GM18519 (cell line): Measurements from ENCODE around the gene ZNF254.
"Not testable (repeated sequence)": the region's sequence is repeated elsewhere in the genome, so short reads cannot be mapped to it uniquely, and the experiment has no call there.

ENCODE experiments used
- ATAC-seq: cut with Tn5 transposase; IDR thresholded peaks from one replicate; pipeline ENCODE4 v1.9.1; 2021; ENCODE audit warnings: mild to moderate bottlenecking, moderate library complexity; ENCODE audit not compliant: unreplicated experiment, low FRiP score

The ZNF254 gene

DNA sequence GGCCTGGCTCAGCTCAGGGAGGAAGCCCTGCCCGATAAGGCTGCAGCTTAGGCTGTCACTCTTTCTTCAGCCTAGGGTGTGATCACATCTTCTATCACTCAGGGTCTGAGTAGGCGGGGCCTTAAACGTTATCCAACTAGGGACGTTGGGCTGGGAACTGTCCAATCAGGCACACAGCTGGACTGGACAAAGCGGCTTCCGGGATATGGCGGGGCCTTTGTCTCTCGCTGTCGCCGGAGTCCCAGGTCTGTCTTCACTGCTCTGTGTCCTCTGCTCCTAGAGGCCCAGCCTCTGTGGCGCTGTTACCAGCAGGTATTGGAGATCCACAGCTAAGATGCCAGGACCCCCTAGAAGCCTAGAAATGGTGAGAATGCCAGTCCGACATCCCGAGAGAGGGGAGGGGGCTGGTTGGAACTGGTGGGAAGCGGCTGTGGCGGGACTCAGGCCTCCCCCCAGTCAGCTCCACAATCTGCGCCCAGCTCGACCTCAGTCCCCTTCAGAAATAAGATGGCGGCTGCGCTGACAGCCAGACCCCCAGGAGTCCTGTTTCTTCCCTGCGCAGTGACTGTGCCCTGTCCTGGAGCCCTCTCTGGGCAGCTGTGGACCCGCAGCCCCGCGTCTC lies at the start of gene ZNF254:
TSS of gene ZNF254 (plus strand) at position 214 of the 622 bp plus-strand sequence. CDS start at position 335, 121 bp downstream.
- peak; percentile 98 for ATAC-seq

DNA sequence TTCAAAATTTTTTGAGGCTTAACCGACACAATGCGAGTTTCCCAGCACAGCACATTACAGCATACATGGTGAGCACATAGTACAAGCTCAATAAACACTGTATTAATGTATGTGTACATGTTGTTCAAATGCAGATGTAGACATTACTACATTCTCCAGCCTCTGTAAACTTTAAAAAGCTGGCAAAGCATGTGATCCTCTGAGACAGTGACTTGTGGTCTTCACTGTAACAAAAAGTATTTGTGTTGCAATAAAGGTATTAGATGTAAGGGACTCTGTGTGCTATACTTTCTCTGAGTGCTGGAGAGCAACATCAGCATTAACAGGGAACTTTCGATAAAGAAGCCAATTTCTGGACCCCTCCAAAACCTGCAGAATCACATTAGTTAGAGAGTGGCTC lies 46.4 kb upstream of the ZNF254 start:
- ATAC-seq: no peak

DNA sequence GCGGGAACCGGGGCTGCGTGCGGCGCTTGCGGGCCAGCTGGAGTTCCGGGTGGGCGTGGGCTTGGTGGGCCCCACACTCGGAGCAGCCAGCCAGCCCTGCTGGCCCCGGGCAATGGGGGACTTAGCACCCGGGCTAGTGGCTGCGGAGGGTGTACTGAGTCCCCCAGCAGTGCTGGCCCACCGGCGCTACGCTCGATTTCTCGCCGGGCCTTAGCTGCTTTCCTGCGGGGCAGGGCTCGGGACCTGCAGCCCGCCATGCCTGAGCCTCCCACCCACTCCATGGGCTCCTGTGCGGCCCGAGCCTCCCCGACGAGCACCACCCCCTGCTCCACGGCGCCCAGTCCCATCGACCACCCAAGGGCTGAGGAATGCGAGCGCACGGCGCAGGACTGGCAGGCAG lies 45.7 kb upstream of the ZNF254 start:
- not testable (repeated sequence) for ATAC-seq

DNA sequence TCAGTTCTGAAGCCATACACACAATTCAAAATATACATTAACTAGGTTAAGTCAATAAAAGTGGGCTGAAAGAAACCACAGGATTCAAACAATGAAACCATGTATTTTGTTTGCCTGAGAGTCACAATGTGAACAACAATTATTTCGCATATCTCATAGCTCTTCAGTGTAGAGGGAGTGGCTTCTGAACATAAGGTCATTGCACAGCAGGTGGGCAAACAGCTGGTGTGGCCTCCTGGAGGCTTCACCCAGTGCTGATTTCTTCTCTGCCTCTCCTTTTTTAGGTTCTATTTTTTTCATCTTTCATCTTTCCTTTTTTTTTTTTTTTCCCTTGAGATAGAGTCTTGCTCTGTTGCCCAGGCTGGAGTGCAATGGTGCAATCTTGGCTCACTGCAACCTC lies 40.4 kb upstream of the ZNF254 start:
- no peak for ATAC-seq

DNA sequence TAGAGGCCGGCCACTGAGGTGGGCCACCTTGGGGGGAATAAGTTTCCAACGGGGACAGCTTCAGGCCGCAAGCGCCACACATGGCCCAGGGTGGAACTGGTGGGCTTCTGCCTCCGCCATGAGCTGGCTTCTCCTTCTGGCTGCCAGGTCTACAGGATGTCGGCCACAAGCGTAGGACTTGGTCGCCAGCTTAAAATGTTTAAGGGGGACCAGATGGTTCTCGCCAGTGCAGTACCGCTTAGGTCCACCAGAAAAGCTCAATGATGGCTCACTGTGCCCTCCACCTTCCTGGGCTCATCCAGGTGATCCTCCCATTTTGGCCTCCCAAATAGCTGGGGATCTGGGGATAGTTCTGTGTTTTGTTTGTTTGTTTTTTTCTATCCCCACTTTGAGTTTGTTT lies 38.7 kb upstream of the ZNF254 start:
- ATAC-seq: no peak

DNA sequence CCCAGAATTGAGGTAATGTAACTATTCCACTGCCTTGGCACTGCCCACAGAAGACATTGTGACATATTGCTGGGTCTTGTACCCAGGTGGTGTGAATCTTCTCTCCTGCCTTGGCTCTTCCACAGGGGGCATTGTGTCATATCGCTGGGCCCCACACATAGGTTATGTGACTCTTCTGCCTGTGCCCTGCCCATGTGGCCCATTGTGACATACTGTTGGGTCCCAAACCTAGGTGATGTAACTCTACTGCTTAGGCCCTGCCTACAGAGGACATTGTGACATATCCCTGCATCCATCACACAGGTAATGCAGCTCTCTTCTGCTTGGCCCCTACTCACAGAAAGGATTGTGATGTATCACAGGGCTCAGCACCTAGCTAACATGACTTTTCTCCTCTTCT lies 37.5 kb upstream of the ZNF254 start:
- ATAC-seq: no peak

DNA sequence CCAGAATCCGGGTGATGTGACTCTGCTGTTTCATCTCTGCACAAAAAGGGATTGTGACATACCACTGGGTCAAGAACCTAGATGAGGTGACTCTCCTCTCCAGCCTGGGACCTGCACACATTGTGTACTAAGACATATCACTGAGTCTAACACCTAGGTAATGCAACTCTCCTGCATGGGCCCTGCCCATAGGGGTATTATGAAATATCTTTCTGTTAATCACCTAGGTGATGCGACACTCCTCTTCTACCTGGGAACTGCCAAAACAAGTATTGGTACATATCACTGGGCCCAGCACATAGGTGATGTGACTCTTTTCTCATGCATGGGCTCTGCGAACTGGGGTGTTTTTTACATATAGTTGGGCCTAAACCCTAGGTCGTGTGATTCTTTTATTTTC lies 35.5 kb upstream of the ZNF254 start:
- no peak for ATAC-seq

DNA sequence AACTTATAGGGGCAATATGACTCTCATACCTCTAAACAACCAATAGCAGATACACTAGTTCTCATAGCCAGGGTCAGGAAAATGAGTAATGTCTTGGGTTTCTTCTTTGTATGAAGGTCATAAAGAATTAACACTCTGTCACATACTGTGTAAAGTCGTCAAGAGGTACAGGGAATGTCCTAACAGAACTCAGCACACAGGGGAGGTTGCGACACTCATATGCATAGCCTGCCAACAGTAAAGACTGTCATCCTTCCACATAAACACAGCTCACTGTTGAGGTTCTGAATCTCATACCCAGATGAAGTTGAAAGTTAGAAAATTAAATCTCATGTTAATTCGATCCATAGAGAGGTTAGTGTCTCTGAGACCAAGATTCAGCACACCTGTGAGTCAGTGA lies 34.2 kb upstream of the ZNF254 start:
- ATAC-seq: no peak

DNA sequence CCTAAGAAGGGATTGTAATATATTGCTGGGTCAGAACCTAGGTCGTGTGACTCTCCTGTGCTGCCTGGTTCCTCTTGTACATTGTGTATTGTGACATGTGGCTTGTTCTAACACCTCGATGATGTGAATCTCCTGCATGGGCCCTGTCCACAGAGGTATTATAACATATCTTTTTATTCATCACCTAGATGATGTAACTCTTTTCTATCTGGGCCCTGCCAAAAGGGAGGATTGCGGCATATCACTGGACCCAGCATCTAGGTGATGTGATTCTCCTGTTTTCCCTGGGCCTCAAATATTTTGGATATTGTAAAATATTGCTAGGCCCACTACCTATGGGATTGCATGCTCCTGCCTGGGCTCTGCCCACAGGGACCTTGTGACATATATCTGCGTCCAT lies 33.4 kb upstream of the ZNF254 start:
- no peak for ATAC-seq

DNA sequence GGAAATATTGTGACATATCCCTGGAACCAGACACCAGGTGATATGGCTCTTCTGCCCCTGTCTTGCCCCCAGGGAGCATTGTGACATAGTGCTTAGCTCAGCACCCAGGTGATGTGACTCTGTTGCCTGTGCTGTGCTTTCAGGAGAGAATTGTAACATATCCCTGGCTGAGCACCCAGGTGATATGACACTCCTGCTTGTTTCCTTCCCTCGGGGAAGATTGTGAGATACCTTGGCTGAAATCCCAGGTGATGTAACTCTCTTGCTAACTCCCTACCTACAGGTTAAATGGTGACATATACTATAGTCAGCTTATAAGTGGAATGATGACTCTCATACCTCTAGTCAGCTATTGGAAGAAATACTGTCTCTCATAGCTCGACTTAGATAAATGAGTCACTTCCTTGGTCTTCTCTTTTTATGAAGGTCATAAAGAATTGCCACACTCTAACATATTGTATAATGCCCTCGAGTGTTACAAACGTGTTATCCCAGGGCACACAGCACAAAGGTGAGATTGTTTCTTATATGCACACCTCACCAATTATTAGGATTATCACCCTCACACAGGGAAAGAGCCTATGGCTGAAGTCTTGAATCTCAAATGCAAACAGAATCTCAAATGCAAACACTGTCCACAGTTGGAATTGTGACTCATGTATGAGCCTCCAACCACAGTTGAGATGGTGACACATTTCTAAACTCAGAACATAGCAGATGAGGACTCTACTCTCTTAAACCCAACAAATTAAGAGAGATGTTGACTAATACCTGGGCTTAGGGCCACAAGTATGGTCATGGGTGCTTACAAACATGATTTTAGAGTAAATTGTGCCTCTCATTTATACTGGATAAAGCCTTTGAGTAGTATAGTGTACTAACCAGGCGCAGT lies 32.7 kb upstream of the ZNF254 start:
- no peak for ATAC-seq

DNA sequence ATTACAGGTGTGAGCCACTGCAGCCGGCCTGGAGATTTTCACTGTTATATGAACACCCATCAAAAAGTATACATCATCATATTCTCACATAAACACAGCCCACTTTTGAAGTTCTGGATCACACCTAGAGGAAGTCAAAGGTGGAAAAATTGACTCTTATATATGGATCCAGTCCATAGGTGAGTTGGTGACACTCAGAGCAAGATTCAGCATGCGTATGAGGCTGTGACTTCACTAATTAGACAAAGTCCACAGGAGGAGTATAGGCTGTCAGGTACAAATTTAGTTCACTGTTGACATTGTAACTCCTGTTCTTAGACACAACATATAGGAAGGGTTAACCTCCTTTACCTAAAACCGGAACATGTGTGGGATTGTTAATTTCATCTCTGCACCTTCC lies 31.4 kb upstream of the ZNF254 start:
- no peak for ATAC-seq

DNA sequence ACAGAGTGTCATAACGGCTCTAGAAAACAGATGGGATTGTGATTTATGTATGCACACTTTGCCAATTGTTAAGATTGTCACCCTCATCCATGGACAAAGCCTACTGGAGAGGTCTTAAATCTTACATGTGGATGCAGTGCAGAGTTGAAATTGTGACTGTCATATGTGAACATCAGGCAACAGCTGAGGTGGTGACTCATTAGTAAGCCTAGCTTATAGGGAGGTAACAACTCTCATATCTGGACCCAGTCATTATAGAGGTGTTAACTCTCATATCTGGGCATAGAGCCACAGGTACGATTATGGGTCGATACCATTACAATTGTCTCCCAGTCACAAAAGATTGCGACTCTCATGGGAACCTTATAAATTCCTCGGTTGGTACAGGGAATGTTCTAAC lies 29.8 kb upstream of the ZNF254 start:
- ATAC-seq: no peak

DNA sequence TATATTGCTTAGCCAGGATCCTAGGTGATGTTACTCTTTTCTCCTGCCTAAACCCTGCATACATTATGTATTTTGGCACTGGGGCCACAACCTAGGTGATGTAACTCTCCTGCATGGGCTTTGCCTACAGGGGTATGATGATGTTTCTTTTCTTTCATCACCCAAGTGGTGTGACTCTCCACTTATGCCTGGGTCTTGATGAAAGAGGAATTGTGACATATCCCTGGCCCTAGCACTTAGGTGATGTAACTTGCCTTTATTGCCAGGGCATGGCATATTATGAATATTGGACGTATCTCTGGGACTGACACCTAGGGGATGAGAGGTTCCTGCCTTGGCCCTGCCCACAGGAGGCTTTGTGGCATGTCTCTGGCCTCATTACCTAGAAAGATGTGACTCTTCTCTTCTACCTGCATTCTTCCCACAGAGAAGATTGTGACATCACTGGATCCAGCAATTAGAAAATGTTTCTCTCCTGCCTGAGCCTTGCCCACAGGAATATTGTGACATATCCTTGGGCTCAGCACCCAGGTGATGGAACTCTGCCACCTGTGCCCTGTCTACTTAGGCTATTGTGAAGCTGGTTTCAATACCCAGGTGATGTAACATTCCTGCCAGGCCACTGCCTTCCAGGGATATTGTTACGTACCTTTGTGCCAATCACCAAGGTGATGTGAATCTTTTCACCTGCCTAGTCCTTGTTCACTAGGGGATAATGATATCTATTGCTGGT lies 27.3 kb upstream of the ZNF254 start:
- no peak for ATAC-seq

DNA sequence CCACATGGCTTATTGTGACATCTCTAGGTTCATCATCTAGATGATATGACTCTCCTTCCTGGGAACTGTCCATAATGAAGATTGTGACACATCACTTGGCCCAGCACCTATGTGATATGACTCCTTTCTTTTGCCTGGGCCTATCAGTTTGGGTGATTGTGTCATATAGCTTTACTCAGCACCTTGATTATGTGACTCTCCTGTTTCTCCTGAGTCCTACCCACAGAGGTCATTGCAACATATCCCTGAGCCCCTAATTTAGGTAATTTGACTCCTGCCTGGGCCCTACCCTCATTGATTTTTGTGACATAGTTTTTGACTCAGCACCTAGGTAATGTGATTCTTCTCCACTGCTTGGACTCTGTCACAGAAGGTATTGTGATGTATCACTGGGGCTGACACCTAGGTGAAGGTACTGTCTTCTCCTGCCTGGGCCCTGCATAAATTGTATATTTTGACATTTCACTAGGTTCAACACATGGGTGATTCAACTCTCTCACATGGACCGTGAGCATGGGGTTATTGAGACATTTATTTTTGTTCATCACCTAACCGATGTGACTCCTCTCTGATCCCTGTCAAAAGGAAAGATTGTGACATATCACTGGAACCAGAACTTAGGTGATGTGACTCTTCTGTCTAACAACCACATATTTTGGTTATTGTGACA lies 26.2 kb upstream of the ZNF254 start:
- no peak for ATAC-seq

DNA sequence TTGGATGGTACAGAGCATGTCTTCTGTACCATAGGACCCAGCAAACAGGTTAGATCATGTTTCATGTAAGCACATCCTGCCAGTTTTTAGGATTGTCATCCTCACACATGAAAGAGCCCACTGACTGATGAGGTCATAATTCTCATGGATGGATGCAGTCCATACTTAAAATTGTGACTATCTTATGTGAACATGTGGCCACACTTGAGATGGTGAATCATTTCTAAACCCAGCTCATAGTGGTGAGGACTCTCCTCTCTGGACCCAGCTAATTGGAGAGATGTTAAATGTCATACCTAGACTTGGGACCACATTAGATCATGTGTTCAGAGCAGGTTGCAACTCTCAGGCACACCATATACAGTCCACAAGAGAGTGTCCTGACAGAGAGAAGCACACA lies 24.8 kb upstream of the ZNF254 start:
- peak; percentile 44 for ATAC-seq

DNA sequence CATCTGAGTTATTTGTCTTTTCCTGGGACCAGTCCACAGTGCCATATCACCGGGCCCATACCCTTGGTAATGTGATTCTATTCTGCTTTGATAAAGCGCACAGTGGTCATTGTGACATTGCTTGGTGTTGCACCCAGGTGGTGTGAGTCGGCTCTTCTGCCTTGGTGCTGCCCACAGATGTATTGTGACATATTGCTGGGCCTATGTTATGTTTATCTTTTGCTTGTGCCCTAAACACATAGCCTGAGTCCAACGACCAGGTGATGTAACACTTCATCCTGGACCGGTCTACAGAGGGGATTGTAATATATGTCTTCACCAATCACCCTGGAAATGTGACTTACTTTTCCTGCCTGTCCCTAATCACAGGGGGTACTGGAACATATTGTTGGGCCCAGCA lies 23.7 kb upstream of the ZNF254 start:
- ATAC-seq: no peak

DNA sequence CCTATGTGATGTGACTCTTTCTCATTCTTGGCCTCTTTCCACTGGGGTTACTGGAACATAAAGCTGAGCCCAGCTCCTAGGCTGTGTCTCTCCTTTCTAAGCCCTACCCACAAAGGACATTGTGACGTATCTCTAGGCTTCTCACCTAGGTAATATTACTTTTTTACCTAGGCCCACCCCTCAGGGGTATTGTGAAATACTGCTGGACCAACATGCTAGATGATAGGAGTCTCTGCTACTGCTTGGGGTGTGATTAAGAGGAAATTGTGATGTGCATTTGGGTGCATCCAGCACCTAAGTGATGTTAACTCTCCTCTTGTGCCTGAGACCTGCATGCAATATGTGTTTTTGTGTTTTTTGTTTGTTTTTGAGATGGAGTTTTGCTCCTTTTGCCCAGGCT lies 22.8 kb upstream of the ZNF254 start:
- no peak for ATAC-seq

DNA sequence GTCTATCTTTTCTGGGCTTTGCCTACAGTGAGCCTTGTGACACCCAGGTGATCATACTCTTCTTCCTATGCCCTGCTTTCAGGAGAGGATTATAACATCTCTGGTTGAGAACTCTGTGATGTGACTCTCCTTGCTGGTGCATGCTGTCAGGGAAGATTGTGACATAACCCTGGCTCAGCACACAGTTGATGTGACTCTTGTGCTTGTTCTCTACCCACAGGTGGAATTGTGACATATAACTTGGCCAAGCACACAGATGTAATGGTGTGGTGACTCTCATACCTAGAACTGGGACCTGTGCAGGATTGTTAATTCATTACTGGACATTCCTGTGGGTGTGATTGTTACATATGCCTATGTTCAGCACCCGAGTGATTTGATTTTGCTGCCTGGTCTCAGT lies 21.7 kb upstream of the ZNF254 start:
- no peak for ATAC-seq

DNA sequence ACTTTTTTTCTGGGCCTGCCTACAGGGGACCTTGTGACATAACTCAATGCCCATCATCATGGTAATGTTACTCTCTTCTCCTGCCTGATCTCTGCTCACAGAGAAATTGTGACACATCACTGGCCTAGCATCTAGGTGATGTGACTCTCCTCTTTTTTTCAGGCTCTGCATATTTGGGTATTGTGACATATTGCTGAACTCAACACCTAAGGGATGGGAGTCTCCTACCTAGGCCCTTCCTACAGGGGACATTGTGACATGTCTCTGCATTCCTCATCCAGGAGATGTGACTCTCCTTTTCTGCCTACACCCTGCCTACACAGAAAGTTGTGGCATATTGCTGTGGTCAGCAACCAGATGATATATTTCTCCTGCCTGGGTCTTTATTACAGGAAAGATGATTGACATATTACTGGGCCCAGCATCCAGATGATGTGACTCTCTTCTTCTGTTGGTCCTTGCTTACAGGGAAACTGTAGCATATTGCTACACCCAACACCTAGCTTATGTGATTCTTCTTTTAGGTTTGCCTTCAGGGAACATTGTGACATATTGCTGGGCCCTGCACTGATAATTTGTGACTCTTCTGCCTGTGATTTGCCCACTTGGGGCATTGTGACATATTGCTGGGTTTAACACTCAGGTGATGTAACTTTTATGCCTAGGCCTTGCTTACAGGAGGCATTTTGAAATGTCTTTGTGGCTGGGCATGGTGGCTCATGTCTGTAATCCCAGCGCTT lies 21.0 kb upstream of the ZNF254 start:
- no peak for ATAC-seq
